HepG2 (cell line): Measurements from ENCODE around the gene RBM19. TPM values are rescaled to one million over a fixed set of nuclear protein-coding genes. Genes with fewer than 3 reads are reported as not detected.
A peak's percentile ranks its signal among the peaks of the same experiment; 100 is the strongest.

Experiments used
- ATAC-seq: fragments of 200-7000 bp; cut with Tn5 transposase; 3 replicates; pipeline ENCODE4 v1.9.1; 2020; ENCODE audit warnings: mild to moderate bottlenecking, moderate library complexity
- BruUV-seq: library from RNA; stranded (reverse); fragments of 400-500 nt; replicated peaks from 2 replicates; lab custom pipeline; 2021; lab: Mats Ljungman, UMichigan
- CTCF ChIA-PET: fragments of 300-600 bp; formaldehyde crosslinking; extraction: SDS; loops from one replicate; lab custom pipeline; 2021; ENCODE audit warnings: low total read pairs, inconsistent platforms, low intra/inter-chr PET ratio; lab: Yijun Ruan, JAX
- POLR2A ChIA-PET: fragments of 350-600 bp; sonication (Branson Sonifier 250); formaldehyde crosslinking; loops from one replicate; lab custom pipeline; 2020; ENCODE audit warnings: antibody characterized with exemption, inconsistent platforms; lab: Yijun Ruan, JAX
- DNase-seq: peaks from one replicate; pipeline ENCODE4 v3.0.0-alpha.2; 2015; ENCODE audit warnings: low spot score
- FAIRE-seq: peaks from 3 replicates; lab custom pipeline; 2011; peaks lifted over from hg19 to GRCh38; lab: Jason Lieb, UNC
- H2AFZ ChIP-seq: one replicate; pipeline ENCODE4 v1.6.1; 2011; ENCODE audit warnings: low read length, inconsistent platforms
- H3K27ac ChIP-seq: fragments of 300-600 bp; 3 replicates; pipeline ENCODE4 v1.8.0; 2011; ENCODE audit warnings: mixed run types, mild to moderate bottlenecking, mixed read lengths, low read length, inconsistent platforms; ENCODE audit not compliant: insufficient read depth; ENCODE audit errors: extremely low read length
- H3K27me3 ChIP-seq, 2 experiments: fragments of 200-600 bp in 1 of 2; 2 replicates in 1 of 2; 3 replicates in 1 of 2; pipeline versions ENCODE4 v1.6.0 to v1.8.0; 2011; ENCODE audit warnings: low read length in 2 of 2, mild to moderate bottlenecking in 2 of 2, moderate library complexity in 2 of 2, inconsistent platforms in 1 of 2; ENCODE audit not compliant: insufficient read depth in 2 of 2, control insufficient read depth in 1 of 2
- H3K36me3 ChIP-seq, 2 experiments: fragments of 200-600 bp in 1 of 2; replicated peaks in 1 of 2; 2 replicates in 1 of 2; 3 replicates in 1 of 2; pipeline versions ENCODE4 v1.5.1 to v1.8.0; 2011; ENCODE audit warnings: low read length in 2 of 2, inconsistent platforms in 1 of 2; ENCODE audit not compliant: insufficient read depth in 2 of 2, control insufficient read depth in 1 of 2
- H3K4me1 ChIP-seq: 2 replicates; pipeline ENCODE4 v1.5.1; 2012; ENCODE audit warnings: low read length, inconsistent platforms; ENCODE audit not compliant: insufficient read depth
- H3K4me2 ChIP-seq: 2 replicates; pipeline ENCODE4 v1.6.0; 2011; ENCODE audit warnings: low read depth, low read length, inconsistent platforms
- H3K4me3 ChIP-seq, 3 experiments: fragments of 200-600 bp in 1 of 3; sonication (generic), shearing (Covaris generic) in 1 of 3; replicated peaks in 1 of 3; 2 replicates each; pipeline ENCODE4 v1.5.1; 2011 to 2016; ENCODE audit warnings: low read length in 3 of 3, inconsistent platforms in 2 of 3, low read depth in 2 of 3, mild to moderate bottlenecking in 2 of 3, control low read depth in 1 of 3, mixed read lengths in 1 of 3; ENCODE audit not compliant: insufficient read depth in 1 of 3
- H3K79me2 ChIP-seq: one replicate; pipeline ENCODE4 v1.6.1; 2011; ENCODE audit warnings: low read length, inconsistent platforms; ENCODE audit not compliant: insufficient read depth
- H3K9ac ChIP-seq: 2 replicates; pipeline ENCODE4 v1.6.0; 2011; ENCODE audit warnings: mild to moderate bottlenecking, low read depth, low read length, inconsistent platforms; ENCODE audit not compliant: insufficient read depth
- H3K9me3 ChIP-seq: 2 replicates; pipeline ENCODE4 v1.5.1; 2012; ENCODE audit warnings: mild to moderate bottlenecking, low read length
- H4K20me1 ChIP-seq: 2 replicates; pipeline ENCODE4 v1.6.0; 2011; ENCODE audit warnings: inconsistent platforms, mild to moderate bottlenecking, low read length, moderate library complexity; ENCODE audit not compliant: insufficient read depth
- BRCA1 ChIP-seq: sonication (generic); formaldehyde crosslinking; IDR thresholded peaks from 2 replicates; pipeline ENCODE4 v1.4.0; 2020; ENCODE audit warnings: missing genetic modification reagents
- FOXK1 ChIP-seq: sonication (generic); formaldehyde crosslinking; IDR thresholded peaks from 2 replicates; pipeline ENCODE4 v1.4.0; 2020; ENCODE audit warnings: low read depth, missing genetic modification reagents, borderline replicate concordance
- FOXP1 ChIP-seq, 2 experiments: fragments of 450-650 bp in 1 of 2; IDR thresholded peaks; 2 replicates each; pipeline ENCODE4 v1.6.1; 2017 to 2018; ENCODE audit warnings: antibody characterized with exemption in 1 of 2
- HNRNPH1 ChIP-seq: fragments of 200-400 bp; formaldehyde crosslinking; optimal IDR thresholded peaks from 2 replicates; pipeline ENCODE3; 2017; ENCODE audit warnings: mild to moderate bottlenecking, low read depth, low read length
- PATZ1 ChIP-seq: sonication (generic); formaldehyde crosslinking; IDR thresholded peaks from 2 replicates; pipeline ENCODE4 v1.4.0; 2020; ENCODE audit warnings: missing genetic modification reagents
- PRDM15 ChIP-seq: sonication (generic); formaldehyde crosslinking; IDR thresholded peaks from 2 replicates; pipeline ENCODE4 v1.4.0; 2020; ENCODE audit warnings: missing genetic modification reagents
- PREB ChIP-seq: sonication (generic); formaldehyde crosslinking; IDR thresholded peaks from 2 replicates; pipeline ENCODE4 v1.4.0; 2020; ENCODE audit warnings: missing genetic modification reagents
- ZBTB34 ChIP-seq: sonication (generic); formaldehyde crosslinking; IDR thresholded peaks from 2 replicates; pipeline ENCODE4 v1.8.0; 2022; ENCODE audit warnings: mild to moderate bottlenecking, missing genetic modification reagents
- ZNF101 ChIP-seq: sonication (generic); formaldehyde crosslinking; IDR thresholded peaks from 2 replicates; pipeline ENCODE4 v1.4.0; 2020; ENCODE audit warnings: mild to moderate bottlenecking, low read depth, missing genetic modification reagents, borderline replicate concordance
- WGBS: methylation state at CpG from one replicate; pipeline ENCODE4 v1.1.6; 2017; ENCODE audit warnings: low lambda C conversion rate; 5-methylcytosine and 5-hydroxymethylcytosine counted together
- in situ Hi-C: cut with HindIII; loops from 2 replicates; pipeline ENCODE4 v1.10.0; 2017; ENCODE audit warnings: low pct_unique_long_range_greater_than_20kb; ENCODE audit not compliant: extremely low pct_ligation_motif_present
- intact Hi-C: fragments of 100-400 bp; cut with micrococcal nuclease; formaldehyde crosslinking; loops from one replicate; pipeline ENCODE4 v1.10.0; 2022; ENCODE audit not compliant: unreplicated experiment
- polyA plus RNA-seq, 8 experiments: library from polyadenylated mRNA; depleted of rRNA in 3 of 8; stranded (reverse) in 7 of 8; unstranded in 1 of 8; fragments of >200 nt; fragmentation: Illumina TruSeq in 4 of 8; extraction: Trizol in 4 of 8; gene quantifications; 2 replicates each; pipeline versions ENCODE4 v1.2.1 to v1.2.3, GENCODE V29; 2011 to 2016; ENCODE audit warnings: low read depth in 4 of 8, missing spikeins in 1 of 8, mixed read lengths in 1 of 8; ENCODE audit not compliant: insufficient read depth in 1 of 8
- total RNA-seq, 5 experiments: library from RNA; depleted of rRNA; stranded (reverse); fragments of >200 nt; fragmentation: Illumina TruSeq; extraction: Trizol; gene quantifications; 2 replicates each; pipeline ENCODE4 v1.2.3, GENCODE V29; 2016; ENCODE audit warnings: low read depth in 1 of 5
- TF ChIP-seq, protein P1 (sequence below): sonication (generic); formaldehyde crosslinking; IDR thresholded peaks from 2 replicates; pipeline ENCODE4 v1.9.0; 2021; ENCODE audit warnings: missing genetic modification reagents, borderline replicate concordance
- TF ChIP-seq, protein P2 (sequence below): sonication (generic); formaldehyde crosslinking; IDR thresholded peaks from 2 replicates; pipeline ENCODE4 v1.4.0; 2020; ENCODE audit warnings: missing genetic modification reagents

The RBM19 gene
- total and polyA plus RNA-seq, 2 of the 13 experiments (the other 11 are each of a cell fraction or from before 2014, with no cell fraction given) = 19.3 to 32.2 TPM

GRCh38 chr12:113792450-113792849, 173.7 kb downstream of the RBM19 start:
- no peak for ATAC-seq
- in situ Hi-C loops = no loop called here
- Histone ChIP-seq H2AFZ (no peak overlapping the region), H3K36me3 (no peaks in the 10 kb centered on the region), H3K4me1 (peaks cover 24% of the 10 kb centered on the region), H3K4me3 (no peak overlapping the region), H3K27me3 (peaks cover 0 to 1% of the 10 kb centered on the region in 2 experiments; a peak in 1 of 5 replicates), H3K9ac (no peak overlapping the region), H3K9me3 (no peaks in the 10 kb centered on the region), H3K79me2 (no peaks in the 10 kb centered on the region), H4K20me1 (no peaks in the 10 kb centered on the region), H3K4me2 (no peak overlapping the region), H3K27ac (no peak overlapping the region)
- 20% methylated on average over 6 of the region's 6 CpGs for WGBS
- DNase-seq = no peak
- BruUV-seq = no TSS peak
- ChIA-PET POLR2A (no interaction called here), CTCF (no interaction called here)
- FAIRE-seq = no peak
- intact Hi-C loops = no loop called here
- TF ChIP-seq ZBTB34 (CRISPR knock-in tag) (no peak), FOXP1 (IDR thresholded peaks at IDR 0.05) (no peak), FOXP1 (CRISPR knock-in tag; IDR thresholded peaks at IDR 0.05) (no peak), BRCA1 (CRISPR knock-in tag) (no peak), FOXK1 (no peak), PRDM15 (CRISPR knock-in tag) (peak; percentile 85), HNRNPH1 (no peak), ZNF101 (no peak), PREB (CRISPR knock-in tag) (no peak), PATZ1 (CRISPR knock-in tag) (no peak)
- TF ChIP-seq, protein P1, sequence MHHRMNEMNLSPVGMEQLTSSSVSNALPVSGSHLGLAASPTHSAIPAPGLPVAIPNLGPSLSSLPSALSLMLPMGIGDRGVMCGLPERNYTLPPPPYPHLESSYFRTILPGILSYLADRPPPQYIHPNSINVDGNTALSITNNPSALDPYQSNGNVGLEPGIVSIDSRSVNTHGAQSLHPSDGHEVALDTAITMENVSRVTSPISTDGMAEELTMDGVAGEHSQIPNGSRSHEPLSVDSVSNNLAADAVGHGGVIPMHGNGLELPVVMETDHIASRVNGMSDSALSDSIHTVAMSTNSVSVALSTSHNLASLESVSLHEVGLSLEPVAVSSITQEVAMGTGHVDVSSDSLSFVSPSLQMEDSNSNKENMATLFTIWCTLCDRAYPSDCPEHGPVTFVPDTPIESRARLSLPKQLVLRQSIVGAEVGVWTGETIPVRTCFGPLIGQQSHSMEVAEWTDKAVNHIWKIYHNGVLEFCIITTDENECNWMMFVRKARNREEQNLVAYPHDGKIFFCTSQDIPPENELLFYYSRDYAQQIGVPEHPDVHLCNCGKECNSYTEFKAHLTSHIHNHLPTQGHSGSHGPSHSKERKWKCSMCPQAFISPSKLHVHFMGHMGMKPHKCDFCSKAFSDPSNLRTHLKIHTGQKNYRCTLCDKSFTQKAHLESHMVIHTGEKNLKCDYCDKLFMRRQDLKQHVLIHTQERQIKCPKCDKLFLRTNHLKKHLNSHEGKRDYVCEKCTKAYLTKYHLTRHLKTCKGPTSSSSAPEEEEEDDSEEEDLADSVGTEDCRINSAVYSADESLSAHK = no peak
- TF ChIP-seq, protein P2, sequence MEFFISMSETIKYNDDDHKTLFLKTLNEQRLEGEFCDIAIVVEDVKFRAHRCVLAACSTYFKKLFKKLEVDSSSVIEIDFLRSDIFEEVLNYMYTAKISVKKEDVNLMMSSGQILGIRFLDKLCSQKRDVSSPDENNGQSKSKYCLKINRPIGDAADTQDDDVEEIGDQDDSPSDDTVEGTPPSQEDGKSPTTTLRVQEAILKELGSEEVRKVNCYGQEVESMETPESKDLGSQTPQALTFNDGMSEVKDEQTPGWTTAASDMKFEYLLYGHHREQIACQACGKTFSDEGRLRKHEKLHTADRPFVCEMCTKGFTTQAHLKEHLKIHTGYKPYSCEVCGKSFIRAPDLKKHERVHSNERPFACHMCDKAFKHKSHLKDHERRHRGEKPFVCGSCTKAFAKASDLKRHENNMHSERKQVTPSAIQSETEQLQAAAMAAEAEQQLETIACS (CRISPR knock-in tag) = no peak
